ENCODE measurements around the gene PTMA. TPM values are rescaled to one million over a fixed set of nuclear protein-coding genes. Genes with fewer than 3 reads are reported as not detected.

Gene PTMA
- total and polyA plus RNA-seq, 2 experiments from 2014 or later: 597 to 727 TPM

- peaks cover 31% of the 10 kb centered on the region for H4K20me1 ChIP-seq (ENCODE audit: insufficient read depth, poor library complexity, severe bottlenecking)
- H3K4me2 ChIP-seq: no peak overlapping the region
- no peak overlapping the region for H3K4me3 ChIP-seq
- WGBS (ENCODE audit: low lambda C conversion rate, missing lambda C conversion rate): 87% methylated on average over 8 of the region's 8 CpGs
- no peak overlapping the region for H3K27ac ChIP-seq
- no peak for TF ChIP-seq CTCF (IDR thresholded peaks at IDR 0.05; ENCODE audit: poor library complexity)
- no peak for TF ChIP-seq EZH2 (IDR thresholded peaks at IDR 0.05; ENCODE audit: borderline replicate concordance)
- TF ChIP-seq EZH2phosphoT487 (IDR thresholded peaks at IDR 0.05; ENCODE audit: low read depth, severe bottlenecking, unreplicated experiment): no peak
- H2AFZ ChIP-seq: no peak overlapping the region
- no peaks in the 10 kb centered on the region for H3K9me2 ChIP-seq (replicated peaks; ENCODE audit: insufficient read depth)
- H3K27me3 ChIP-seq: no peaks in the 10 kb centered on the region
- no peaks in the 10 kb centered on the region for H3K36me3 ChIP-seq (replicated peaks; ENCODE audit: insufficient read depth, low read depth)
- DNase-seq (ENCODE audit: low spot score): no peak
- peaks cover 22% of the 10 kb centered on the region for H3K79me2 ChIP-seq
- H3K4me1 ChIP-seq (ENCODE audit: insufficient read depth): peaks cover 13% of the 10 kb centered on the region
- H3K9me3 ChIP-seq (ENCODE audit: low read depth): no peaks in the 10 kb centered on the region
Observed at GRCh38 chr2:231715988-231716616, 7.8 kb downstream of the PTMA start.

- TF ChIP-seq EZH2 (IDR thresholded peaks at IDR 0.05; ENCODE audit: borderline replicate concordance): no peak
- no peak for TF ChIP-seq CTCF (IDR thresholded peaks at IDR 0.05; ENCODE audit: poor library complexity)
- TF ChIP-seq EZH2phosphoT487 (IDR thresholded peaks at IDR 0.05; ENCODE audit: low read depth, severe bottlenecking, unreplicated experiment): no peak
- Histone ChIP-seq H3K36me3 (replicated peaks; ENCODE audit: insufficient read depth, low read depth) (no peaks in the 10 kb centered on the region), H3K9me3 (ENCODE audit: low read depth) (no peaks in the 10 kb centered on the region), H3K27ac (no peak overlapping the region), H3K9me2 (replicated peaks; ENCODE audit: insufficient read depth) (no peaks in the 10 kb centered on the region), H3K4me1 (ENCODE audit: insufficient read depth) (peaks cover 11% of the 10 kb centered on the region), H3K4me2 (no peak overlapping the region), H2AFZ (no peak overlapping the region), H3K4me3 (no peak overlapping the region), H4K20me1 (ENCODE audit: insufficient read depth, poor library complexity, severe bottlenecking) (peaks cover 24% of the 10 kb centered on the region), H3K27me3 (no peaks in the 10 kb centered on the region), H3K79me2 (peaks cover 16% of the 10 kb centered on the region)
- WGBS (ENCODE audit: low lambda C conversion rate, missing lambda C conversion rate): 91% methylated on average over 11 of the region's 11 CpGs
- DNase-seq (ENCODE audit: low spot score): no peak
Observed at GRCh38 chr2:231716666-231717280, 8.4 kb downstream of the PTMA start.

GRCh38 chr2:231717281-231718171 lies 9.2 kb downstream of the PTMA start:
- Histone ChIP-seq H3K79me2 (peaks cover 8% of the 10 kb centered on the region), H3K36me3 (replicated peaks; ENCODE audit: insufficient read depth, low read depth) (no peaks in the 10 kb centered on the region), H4K20me1 (ENCODE audit: insufficient read depth, poor library complexity, severe bottlenecking) (peaks cover 17% of the 10 kb centered on the region), H3K4me2 (no peak overlapping the region), H2AFZ (no peak overlapping the region), H3K4me3 (no peak overlapping the region), H3K9me2 (replicated peaks; ENCODE audit: insufficient read depth) (no peaks in the 10 kb centered on the region), H3K9me3 (ENCODE audit: low read depth) (no peaks in the 10 kb centered on the region), H3K4me1 (ENCODE audit: insufficient read depth) (peaks cover 4% of the 10 kb centered on the region), H3K27me3 (no peaks in the 10 kb centered on the region), H3K27ac (no peak overlapping the region)
- 90% methylated on average over 13 of the region's 13 CpGs for WGBS (ENCODE audit: low lambda C conversion rate, missing lambda C conversion rate)
- no peak for DNase-seq (ENCODE audit: low spot score)
- TF ChIP-seq EZH2 (IDR thresholded peaks at IDR 0.05; ENCODE audit: borderline replicate concordance) (no peak), CTCF (IDR thresholded peaks at IDR 0.05; ENCODE audit: poor library complexity) (no peak), EZH2phosphoT487 (IDR thresholded peaks at IDR 0.05; ENCODE audit: low read depth, severe bottlenecking, unreplicated experiment) (no peak)

Measured in hepatocyte (in vitro differentiated cells).